Neuronal stem cell (in vitro differentiated cells): ENCODE data around the gene ANKDD1B.

Experiments used
- DNase-seq: peaks from one replicate; pipeline ENCODE4 v3.0.0-alpha.2; 2013; ENCODE audit warnings: low spot score
- H2AFZ ChIP-seq: one replicate; pipeline ENCODE4 v1.6.1; 2013; ENCODE audit warnings: mild to moderate bottlenecking, low read length, inconsistent platforms
- H2AK5ac ChIP-seq: 2 replicates; pipeline ENCODE4 v1.6.1; 2013; ENCODE audit warnings: low read depth, mild to moderate bottlenecking, inconsistent platforms, low read length, moderate library complexity, mixed read lengths
- H2BK120ac ChIP-seq: 2 replicates; pipeline ENCODE4 v1.6.1; 2013; ENCODE audit warnings: low read depth, mild to moderate bottlenecking, inconsistent platforms, low read length, moderate library complexity, mixed read lengths
- H2BK12ac ChIP-seq: one replicate; pipeline ENCODE4 v1.6.1; 2013; ENCODE audit warnings: low read length, inconsistent platforms
- H2BK15ac ChIP-seq: 2 replicates; pipeline ENCODE4 v1.6.1; 2013; ENCODE audit warnings: mild to moderate bottlenecking, low read length, inconsistent platforms, mixed read lengths
- H2BK5ac ChIP-seq: one replicate; pipeline ENCODE4 v1.6.1; 2013; ENCODE audit warnings: inconsistent platforms, mild to moderate bottlenecking, low read length, moderate library complexity
- H3K14ac ChIP-seq: one replicate; pipeline ENCODE4 v1.6.1; 2013; ENCODE audit warnings: low read length, inconsistent platforms
- H3K18ac ChIP-seq: 2 replicates; pipeline ENCODE4 v1.6.1; 2013; ENCODE audit warnings: low read length, inconsistent platforms
- H3K23ac ChIP-seq: 2 replicates; pipeline ENCODE4 v1.6.1; 2013; ENCODE audit warnings: low read depth, mild to moderate bottlenecking, mixed read lengths, low read length, inconsistent platforms; ENCODE audit not compliant: poor library complexity
- H3K27ac ChIP-seq: replicated peaks from 3 replicates; pipeline ENCODE4 v1.5.1; 2013; ENCODE audit warnings: low read length, inconsistent platforms
- H3K27me3 ChIP-seq, 3 experiments: 2 replicates each; pipeline ENCODE4 v1.6.1; 2013; ENCODE audit warnings: low read length in 3 of 3, mild to moderate bottlenecking in 2 of 3, inconsistent platforms in 1 of 3, low read depth in 1 of 3, mixed read lengths in 1 of 3, moderate library complexity in 1 of 3; ENCODE audit not compliant: control insufficient read depth in 3 of 3, insufficient read depth in 3 of 3
- H3K36me3 ChIP-seq, 2 donors: replicated peaks in 1 of 2; 2 replicates each; pipeline ENCODE4 v1.6.1; 2013; ENCODE audit warnings: low read length in 2 of 2; ENCODE audit not compliant: control insufficient read depth in 2 of 2, insufficient read depth in 2 of 2
- H3K4ac ChIP-seq: 2 replicates; pipeline ENCODE4 v1.6.1; 2013; ENCODE audit warnings: inconsistent platforms, mild to moderate bottlenecking, low read length, moderate library complexity
- H3K4me1 ChIP-seq, 2 donors: 1 replicate in 1 of 2; 2 replicates in 1 of 2; pipeline ENCODE4 v1.6.1; 2013; ENCODE audit warnings: low read length in 2 of 2, low read depth in 1 of 2; ENCODE audit not compliant: control insufficient read depth in 2 of 2, insufficient read depth in 1 of 2
- H3K4me2 ChIP-seq: one replicate; pipeline ENCODE4 v1.6.1; 2013; ENCODE audit warnings: mild to moderate bottlenecking, low read length, inconsistent platforms; ENCODE audit not compliant: insufficient read depth, poor library complexity, severe bottlenecking
- H3K4me3 ChIP-seq, 2 donors: 2 replicates each; pipeline ENCODE4 v1.5.1; 2013; ENCODE audit warnings: low read length in 2 of 2, mild to moderate bottlenecking in 2 of 2, inconsistent platforms in 1 of 2, moderate library complexity in 1 of 2
- H3K79me1 ChIP-seq: one replicate; pipeline ENCODE4 v1.6.1; 2013; ENCODE audit warnings: low read depth, mild to moderate bottlenecking, inconsistent platforms, low read length, moderate library complexity
- H3K9ac ChIP-seq: one replicate; pipeline ENCODE4 v1.6.1; 2013; ENCODE audit warnings: mild to moderate bottlenecking, low read depth, low read length, inconsistent platforms; ENCODE audit not compliant: poor library complexity
- H3K9me3 ChIP-seq, 2 donors: replicated peaks in 1 of 2; 2 replicates each; pipeline versions ENCODE3 to v1.6.1; 2013; ENCODE audit warnings: low read length in 2 of 2, mild to moderate bottlenecking in 2 of 2, inconsistent platforms in 1 of 2, low read depth in 1 of 2, mixed read lengths in 1 of 2, moderate library complexity in 1 of 2; ENCODE audit not compliant: control insufficient read depth in 2 of 2, insufficient read depth in 1 of 2
- H4K8ac ChIP-seq: one replicate; pipeline ENCODE4 v1.6.1; 2013; ENCODE audit warnings: low read depth, mild to moderate bottlenecking, inconsistent platforms, low read length, moderate library complexity
- H4K91ac ChIP-seq: one replicate; pipeline ENCODE4 v1.6.1; 2013; ENCODE audit warnings: low read length, low read depth, mild to moderate bottlenecking, inconsistent platforms; ENCODE audit not compliant: poor library complexity
- WGBS, 2 donors: extraction: QIAGEN DNeasy Blood & Tissue Kit; methylation state at CpG; one replicate each; pipeline ENCODE4 v1.1.7; 2013; ENCODE audit warnings: missing lambda C conversion rate in 2 of 2, mixed read lengths in 1 of 2; ENCODE audit not compliant: insufficient read length in 2 of 2, insufficient replicate concordance in 1 of 2; ENCODE audit errors: extremely low coverage in 2 of 2; 5-methylcytosine and 5-hydroxymethylcytosine counted together

ANKDD1B gene

DNA sequence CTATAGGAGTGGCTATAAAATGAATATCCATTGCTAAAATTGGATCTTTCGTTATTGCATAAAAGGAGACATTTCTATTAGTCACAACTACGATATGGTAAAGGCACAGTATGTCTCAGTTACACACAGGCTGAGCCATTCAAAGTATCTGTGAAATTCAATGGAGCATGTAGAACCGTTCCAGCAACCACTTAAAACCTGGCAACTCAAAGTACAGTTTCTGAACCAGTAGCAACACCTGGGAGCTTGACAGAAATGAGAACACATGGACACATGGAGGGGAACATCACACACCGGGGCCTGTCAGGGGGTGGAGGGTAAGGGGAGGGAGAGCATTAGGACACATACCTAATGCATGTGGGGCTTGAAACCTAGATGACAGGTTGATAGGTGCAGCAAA lies 90.6 kb downstream of the ANKDD1B start:
- Histone ChIP-seq H3K79me1 (no peaks in the 10 kb centered on the region), H3K4me2 (no peak overlapping the region), H2AK5ac (no peak overlapping the region), H3K23ac (no peak overlapping the region), H3K36me3 (peaks cover 1 to 40% of the 10 kb centered on the region in 2 donors), H3K9me3 (no peaks in the 10 kb centered on the region), H3K18ac (no peak overlapping the region), H2BK12ac (no peak overlapping the region), H2BK120ac (no peak overlapping the region), H2AFZ (no peak overlapping the region), H3K27me3 (no peaks in the 10 kb centered on the region), H3K4ac (no peak overlapping the region), H2BK15ac (no peak overlapping the region), H3K4me3 (no peak overlapping the region), H2BK5ac (no peak overlapping the region), H4K91ac (no peak overlapping the region), H4K8ac (no peak overlapping the region), H3K4me1 (no peaks in the 10 kb centered on the region), H3K9ac (no peak overlapping the region), H3K27ac (no peak overlapping the region), H3K14ac (no peak overlapping the region)
- WGBS, 2 donors: no CpG with 5 or more reads among the region's 4 CpGs
- DNase-seq: no peak

DNA sequence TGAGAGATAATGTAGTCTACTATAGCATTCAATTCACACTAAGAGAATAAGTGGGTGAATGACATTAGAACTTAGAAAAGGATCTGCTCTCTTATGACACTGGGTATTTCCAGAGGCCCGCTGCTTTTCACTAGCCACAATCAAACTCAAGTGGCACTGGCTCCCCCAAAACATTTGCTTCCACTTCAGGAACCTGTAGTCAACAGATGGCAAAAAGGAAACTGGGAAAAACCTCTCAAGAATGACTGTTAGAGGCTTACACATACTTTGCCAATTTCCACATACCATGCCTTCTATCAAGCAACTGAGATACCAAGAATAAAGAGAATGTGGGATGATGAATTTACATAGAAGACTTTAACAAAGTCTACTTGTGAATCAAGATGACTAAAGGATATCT lies 94.8 kb downstream of the ANKDD1B start:
- Histone ChIP-seq H2BK5ac (no peak overlapping the region), H3K23ac (no peak overlapping the region), H3K18ac (no peak overlapping the region), H3K9me3 (peaks cover 0 to 2% of the 10 kb centered on the region in 2 donors), H2BK15ac (no peak overlapping the region), H3K27me3 (no peaks in the 10 kb centered on the region), H2BK120ac (no peak overlapping the region), H3K4ac (no peak overlapping the region), H2BK12ac (no peak overlapping the region), H3K79me1 (no peaks in the 10 kb centered on the region), H3K36me3 (peaks cover 5 to 69% of the 10 kb centered on the region in 2 donors), H3K4me3 (no peak overlapping the region), H2AK5ac (no peak overlapping the region), H3K4me2 (no peak overlapping the region), H3K9ac (no peak overlapping the region), H2AFZ (no peak overlapping the region), H3K27ac (no peak overlapping the region), H3K14ac (no peak overlapping the region), H3K4me1 (no peaks in the 10 kb centered on the region), H4K91ac (no peak overlapping the region), H4K8ac (no peak overlapping the region)
- WGBS, 2 donors: no CpG with 5 or more reads among the region's 1 CpG
- DNase-seq: no peak

DNA sequence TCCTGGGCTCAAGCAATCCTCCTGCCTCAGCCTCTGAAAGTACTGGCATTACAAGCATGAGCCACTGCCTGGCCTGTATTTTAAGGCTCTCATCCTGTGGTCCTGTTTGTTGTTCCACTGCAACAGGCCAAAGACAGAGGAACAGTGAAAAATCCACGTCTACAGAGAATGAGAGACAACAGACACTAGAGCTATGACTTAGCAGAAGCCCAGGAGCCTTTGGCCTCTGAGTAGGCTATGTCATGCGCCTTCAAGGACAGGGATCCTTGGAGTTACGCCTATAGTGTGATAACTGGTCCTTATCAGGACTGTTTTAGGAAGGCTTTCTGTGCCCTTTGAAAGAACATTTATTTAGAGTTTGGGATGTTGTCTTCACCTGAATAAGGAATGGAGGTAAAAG lies 95.5 kb downstream of the ANKDD1B start:
- Histone ChIP-seq H2BK12ac (no peak overlapping the region), H3K27ac (no peak overlapping the region)
- no CpG with 5 or more reads among the region's 3 CpGs for WGBS, 2 donors

DNA sequence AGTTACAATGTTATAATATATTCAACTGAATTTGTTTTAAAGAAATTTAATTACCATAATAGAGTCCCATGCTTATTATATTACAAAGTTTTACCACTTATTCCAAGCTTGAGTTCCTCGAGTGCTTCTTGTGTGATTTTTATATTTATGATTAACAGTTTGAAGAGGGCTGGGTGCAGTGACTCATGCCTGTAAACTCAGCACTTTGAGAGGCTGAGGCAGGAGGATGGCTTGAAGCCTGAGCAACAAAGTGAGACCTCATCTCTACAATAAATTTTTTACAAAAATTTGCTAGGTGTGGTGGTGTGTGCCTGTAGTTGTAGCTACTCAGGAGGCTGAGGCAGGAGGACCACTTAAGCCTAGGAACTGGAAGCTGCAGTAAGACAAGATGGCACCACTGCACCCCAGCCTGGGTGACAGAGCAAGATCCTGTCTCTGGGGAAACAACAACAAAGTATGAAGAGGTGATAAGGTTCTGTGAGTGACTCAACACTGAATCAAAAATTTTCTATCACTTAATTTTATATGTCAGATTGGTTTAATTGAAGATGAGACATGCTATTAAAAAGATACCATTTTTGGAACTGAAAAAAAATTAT lies 96.8 kb downstream of the ANKDD1B start:
- H3K4ac ChIP-seq: no peak overlapping the region
- H3K14ac ChIP-seq: no peak overlapping the region
- no peaks in the 10 kb centered on the region for H3K4me1 ChIP-seq
- H2AFZ ChIP-seq: no peak overlapping the region
- H3K27ac ChIP-seq: no peak overlapping the region
- no peak for DNase-seq
- no peaks in the 10 kb centered on the region for H3K27me3 ChIP-seq
- no CpG with 5 or more reads among the region's 1 CpG for WGBS, 2 donors
- H2AK5ac ChIP-seq: no peak overlapping the region
- no peak overlapping the region for H3K9ac ChIP-seq
- H3K23ac ChIP-seq: no peak overlapping the region
- no peak overlapping the region for H3K4me3 ChIP-seq
- H2BK120ac ChIP-seq: no peak overlapping the region
- H4K91ac ChIP-seq: no peak overlapping the region
- peaks cover 2% of the 10 kb centered on the region for H3K79me1 ChIP-seq
- no peak overlapping the region for H3K4me2 ChIP-seq
- no peak overlapping the region for H2BK15ac ChIP-seq
- H2BK12ac ChIP-seq: no peak overlapping the region
- H3K18ac ChIP-seq: no peak overlapping the region
- no peak overlapping the region for H4K8ac ChIP-seq
- peaks cover 0 to 2% of the 10 kb centered on the region in 2 donors for H3K9me3 ChIP-seq
- H2BK5ac ChIP-seq: no peak overlapping the region
- H3K36me3 ChIP-seq: peaks cover 4 to 73% of the 10 kb centered on the region in 2 donors

More for the DNA sequence above, 95.5 kb downstream of the ANKDD1B start:
- no peak overlapping the region for H3K4me2 ChIP-seq
- no peak overlapping the region for H4K91ac ChIP-seq
- no peak overlapping the region for H3K18ac ChIP-seq
- peaks cover 2% of the 10 kb centered on the region for H3K79me1 ChIP-seq
- H3K14ac ChIP-seq: no peak overlapping the region
- H3K4ac ChIP-seq: no peak overlapping the region
- peaks cover 5 to 73% of the 10 kb centered on the region in 2 donors for H3K36me3 ChIP-seq
- H2BK15ac ChIP-seq: no peak overlapping the region
- H3K4me1 ChIP-seq: no peaks in the 10 kb centered on the region
- H2BK120ac ChIP-seq: no peak overlapping the region
- H4K8ac ChIP-seq: no peak overlapping the region
- H2AK5ac ChIP-seq: no peak overlapping the region
- H3K4me3 ChIP-seq: no peak overlapping the region
- no peak overlapping the region for H2BK5ac ChIP-seq
- DNase-seq: no peak
- H2AFZ ChIP-seq: no peak overlapping the region
- no peak overlapping the region for H3K9ac ChIP-seq
- no peaks in the 10 kb centered on the region for H3K27me3 ChIP-seq
- H3K9me3 ChIP-seq: peaks cover 0 to 2% of the 10 kb centered on the region in 2 donors
- H3K23ac ChIP-seq: no peak overlapping the region
